DMS79 treated with DMSO at 0.1 percent for 48 hours (cell line): ENCODE results near the gene YARS1.

Source experiments
- DNase-seq: peaks from one replicate; lab custom pipeline; 2025; lab: John Stamatoyannopoulos, UW

The YARS1 gene

GRCh38 chr1:32765570-32766327 lies 51.4 kb downstream of the YARS1 start:
- DNase-seq, result peak; percentile 38

- peak; percentile 34 for DNase-seq
These were observed 52.2 kb downstream of the YARS1 start for GRCh38 chr1:32764826-32765569.

- DNase-seq, result no peak
These were observed 53.9 kb downstream of the YARS1 start for GRCh38 chr1:32763221-32763620.

GRCh38 chr1:32761936-32762335 lies 55.2 kb downstream of the YARS1 start:
- DNase-seq, result no peak

- DNase-seq, result peak; percentile 64
These were observed 55.8 kb downstream of the YARS1 start for GRCh38 chr1:32761253-32761877.

- no peak for DNase-seq
These were observed 57.0 kb downstream of the YARS1 start for GRCh38 chr1:32759997-32760623.

GRCh38 chr1:32759521-32759981 lies 57.6 kb downstream of the YARS1 start:
- no peak for DNase-seq

GRCh38 chr1:32758795-32759430 lies 58.2 kb downstream of the YARS1 start:
- DNase-seq, result peak; percentile 32

- no peak for DNase-seq
These were observed 58.9 kb downstream of the YARS1 start for GRCh38 chr1:32758177-32758794.

- DNase-seq, result no peak
These were observed 59.8 kb downstream of the YARS1 start for GRCh38 chr1:32757213-32757895.

GRCh38 chr1:32755810-32756159 lies 61.4 kb downstream of the YARS1 start:
- no peak for DNase-seq

GRCh38 chr1:32755098-32755809 lies 61.9 kb downstream of the YARS1 start:
- DNase-seq, result peak; percentile 51

GRCh38 chr1:32754317-32755097 lies 62.7 kb downstream of the YARS1 start:
- peak; percentile 65 for DNase-seq

GRCh38 chr1:32753532-32754316 lies 63.4 kb downstream of the YARS1 start:
- peak; percentile 77 for DNase-seq

- DNase-seq, result no peak
These were observed 67.4 kb downstream of the YARS1 start for GRCh38 chr1:32749771-32750170.

- no peak for DNase-seq
These were observed 67.8 kb downstream of the YARS1 start for GRCh38 chr1:32749332-32749731.

GRCh38 chr1:32748926-32749325 lies 68.2 kb downstream of the YARS1 start:
- no peak for DNase-seq

- no peak for DNase-seq
These were observed 68.8 kb downstream of the YARS1 start for GRCh38 chr1:32748348-32748747.

- peak; percentile 20 for DNase-seq
These were observed 71.0 kb downstream of the YARS1 start for GRCh38 chr1:32746130-32746529.
